Measurements from ENCODE around the gene OPRD1. TPM values are rescaled to one million over a fixed set of nuclear protein-coding genes. Genes with fewer than 3 reads are reported as not detected.
"Not testable (repeated sequence)": the region's sequence is repeated elsewhere in the genome, so short reads cannot be mapped to it uniquely, and the experiment has no call there.

OPRD1 gene
- total and polyA plus RNA-seq, 9 donors, result 0.17 to 0.45 (median 0.37) TPM

- H3K9me3 ChIP-seq (replicated peaks; ENCODE audit: control insufficient read depth, low read depth, low read length), result no peaks in the 10 kb centered on the region
- WGBS (ENCODE audit: insufficient coverage), result 22% methylated on average over 10 of the region's 12 CpGs
- DNase-seq, result no peak
- peaks cover 59% of the 10 kb centered on the region for H3K27me3 ChIP-seq (ENCODE audit: control insufficient read depth, insufficient read depth, low read length)
- H3K4me3 ChIP-seq (ENCODE audit: low read length), result no peak overlapping the region
- H3K4me1 ChIP-seq (ENCODE audit: control insufficient read depth, insufficient read depth, low read length), result peaks cover 13% of the 10 kb centered on the region
- no peak overlapping the region for H3K27ac ChIP-seq (ENCODE audit: low read length)
- no peaks in the 10 kb centered on the region for H3K36me3 ChIP-seq (ENCODE audit: control insufficient read depth, insufficient read depth, low read length)
Measured at GRCh38 chr1:28815533-28816185, 3.7 kb downstream of the OPRD1 start.

GRCh38 chr1:28817133-28817532 lies 5.2 kb downstream of the OPRD1 start:
- Histone ChIP-seq H3K4me1 (ENCODE audit: control insufficient read depth, insufficient read depth, low read length) (peaks cover 13% of the 10 kb centered on the region), H3K27me3 (ENCODE audit: control insufficient read depth, insufficient read depth, low read length) (peaks cover 46% of the 10 kb centered on the region), H3K36me3 (ENCODE audit: control insufficient read depth, insufficient read depth, low read length) (no peaks in the 10 kb centered on the region), H3K27ac (ENCODE audit: low read length) (no peak overlapping the region), H3K4me3 (ENCODE audit: low read length) (no peak overlapping the region), H3K9me3 (replicated peaks; ENCODE audit: control insufficient read depth, low read depth, low read length) (no peaks in the 10 kb centered on the region)
- no peak for DNase-seq
- 85% methylated on average over 2 of the region's 7 CpGs for WGBS (ENCODE audit: insufficient coverage)

DNA sequence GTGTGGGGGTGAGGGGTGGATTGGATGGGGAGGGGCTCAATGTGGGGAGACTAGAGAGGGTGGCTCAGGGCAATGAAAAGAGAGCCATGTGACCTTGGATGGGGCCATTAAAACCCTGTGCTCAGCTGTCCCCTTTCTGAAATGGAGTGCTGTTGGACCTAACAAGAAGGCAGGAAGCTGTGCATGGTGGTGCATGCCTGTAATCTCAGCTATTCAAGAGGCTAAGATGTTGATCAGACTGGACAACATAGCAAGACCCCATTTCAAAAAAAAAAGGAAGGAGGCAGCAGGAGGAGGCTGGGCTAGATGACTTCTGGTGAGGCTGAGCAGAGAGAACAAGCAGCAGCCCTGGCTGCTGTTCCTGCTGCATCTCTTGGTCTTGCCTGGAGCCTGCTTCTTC lies 7.0 kb downstream of the OPRD1 start:
- H3K27ac ChIP-seq (ENCODE audit: low read length), result no peak overlapping the region
- peaks cover 5% of the 10 kb centered on the region for H3K4me1 ChIP-seq (ENCODE audit: control insufficient read depth, insufficient read depth, low read length)
- H3K27me3 ChIP-seq (ENCODE audit: control insufficient read depth, insufficient read depth, low read length), result peaks cover 29% of the 10 kb centered on the region
- H3K4me3 ChIP-seq (ENCODE audit: low read length), result no peak overlapping the region
- H3K9me3 ChIP-seq (replicated peaks; ENCODE audit: control insufficient read depth, low read depth, low read length), result no peaks in the 10 kb centered on the region
- DNase-seq, result no peak
- no peaks in the 10 kb centered on the region for H3K36me3 ChIP-seq (ENCODE audit: control insufficient read depth, insufficient read depth, low read length)

DNA sequence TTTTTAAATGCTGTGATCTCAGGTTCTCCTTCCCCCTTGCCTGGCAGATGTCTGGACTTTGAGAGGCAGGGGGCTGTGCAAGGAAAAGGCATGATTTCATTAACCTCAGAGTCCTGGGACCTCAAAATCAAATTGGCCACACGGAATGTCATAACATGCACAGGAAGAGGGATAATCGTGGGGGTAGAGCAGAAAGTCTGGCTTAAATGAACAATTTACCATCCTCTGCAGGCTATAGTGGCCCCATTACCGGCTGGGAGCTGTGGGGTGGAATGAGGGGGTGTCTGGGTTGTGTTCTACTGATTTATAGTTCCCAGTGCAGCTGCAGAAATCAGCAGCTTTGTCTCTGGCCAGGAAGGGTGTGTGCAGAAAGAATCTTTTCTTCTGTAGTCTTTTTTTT lies 10.8 kb downstream of the OPRD1 start:
- DNase-seq, result no peak
- H3K4me3 ChIP-seq (ENCODE audit: low read length), result no peak overlapping the region
- no peaks in the 10 kb centered on the region for H3K27me3 ChIP-seq (ENCODE audit: control insufficient read depth, insufficient read depth, low read length)
- H3K27ac ChIP-seq (ENCODE audit: low read length), result no peak overlapping the region
- 17% methylated on average over 1 of the region's 3 CpGs for WGBS (ENCODE audit: insufficient coverage)
- H3K9me3 ChIP-seq (replicated peaks; ENCODE audit: control insufficient read depth, low read depth, low read length), result no peaks in the 10 kb centered on the region
- H3K4me1 ChIP-seq (ENCODE audit: control insufficient read depth, insufficient read depth, low read length), result no peaks in the 10 kb centered on the region
- H3K36me3 ChIP-seq (ENCODE audit: control insufficient read depth, insufficient read depth, low read length), result no peaks in the 10 kb centered on the region

GRCh38 chr1:28824061-28824460 lies 12.1 kb downstream of the OPRD1 start:
- H3K4me3 ChIP-seq (ENCODE audit: low read length); H3K9me3 ChIP-seq (replicated peaks; ENCODE audit: control insufficient read depth, low read depth, low read length); H3K36me3 ChIP-seq (ENCODE audit: control insufficient read depth, insufficient read depth, low read length); H3K27ac ChIP-seq (ENCODE audit: low read length); H3K4me1 ChIP-seq (ENCODE audit: control insufficient read depth, insufficient read depth, low read length); DNase-seq; H3K27me3 ChIP-seq (ENCODE audit: control insufficient read depth, insufficient read depth, low read length): not testable (repeated sequence)
- WGBS (ENCODE audit: insufficient coverage), result 89% methylated on average over 5 of the region's 11 CpGs

GRCh38 chr1:28828227-28828858 lies 16.4 kb downstream of the OPRD1 start:
- not testable (repeated sequence) for H3K4me3 ChIP-seq (ENCODE audit: low read length); DNase-seq; H3K27ac ChIP-seq (ENCODE audit: low read length); H3K36me3 ChIP-seq (ENCODE audit: control insufficient read depth, insufficient read depth, low read length); H3K4me1 ChIP-seq (ENCODE audit: control insufficient read depth, insufficient read depth, low read length); H3K27me3 ChIP-seq (ENCODE audit: control insufficient read depth, insufficient read depth, low read length); H3K9me3 ChIP-seq (replicated peaks; ENCODE audit: control insufficient read depth, low read depth, low read length)
- 18% methylated on average over 4 of the region's 11 CpGs for WGBS (ENCODE audit: insufficient coverage)

- DNase-seq, result no peak
- H3K9me3 ChIP-seq (replicated peaks; ENCODE audit: control insufficient read depth, low read depth, low read length), result no peaks in the 10 kb centered on the region
- H3K27me3 ChIP-seq (ENCODE audit: control insufficient read depth, insufficient read depth, low read length), result no peaks in the 10 kb centered on the region
- H3K36me3 ChIP-seq (ENCODE audit: control insufficient read depth, insufficient read depth, low read length), result no peaks in the 10 kb centered on the region
- H3K4me3 ChIP-seq (ENCODE audit: low read length), result no peak overlapping the region
- WGBS (ENCODE audit: insufficient coverage), result no CpG with 5 or more reads among the region's 2 CpGs
- H3K4me1 ChIP-seq (ENCODE audit: control insufficient read depth, insufficient read depth, low read length), result no peaks in the 10 kb centered on the region
- no peak overlapping the region for H3K27ac ChIP-seq (ENCODE audit: low read length)
Measured at GRCh38 chr1:28830814-28831213, 18.8 kb downstream of the OPRD1 start.

- no peak for DNase-seq
- Histone ChIP-seq H3K36me3 (ENCODE audit: control insufficient read depth, insufficient read depth, low read length) (no peaks in the 10 kb centered on the region), H3K27me3 (ENCODE audit: control insufficient read depth, insufficient read depth, low read length) (no peaks in the 10 kb centered on the region), H3K27ac (ENCODE audit: low read length) (no peak overlapping the region), H3K9me3 (replicated peaks; ENCODE audit: control insufficient read depth, low read depth, low read length) (no peaks in the 10 kb centered on the region), H3K4me3 (ENCODE audit: low read length) (no peak overlapping the region), H3K4me1 (ENCODE audit: control insufficient read depth, insufficient read depth, low read length) (no peaks in the 10 kb centered on the region)
- 33% methylated on average over 1 of the region's 4 CpGs for WGBS (ENCODE audit: insufficient coverage)
Measured at GRCh38 chr1:28832966-28833365, 21.0 kb downstream of the OPRD1 start.

DNA sequence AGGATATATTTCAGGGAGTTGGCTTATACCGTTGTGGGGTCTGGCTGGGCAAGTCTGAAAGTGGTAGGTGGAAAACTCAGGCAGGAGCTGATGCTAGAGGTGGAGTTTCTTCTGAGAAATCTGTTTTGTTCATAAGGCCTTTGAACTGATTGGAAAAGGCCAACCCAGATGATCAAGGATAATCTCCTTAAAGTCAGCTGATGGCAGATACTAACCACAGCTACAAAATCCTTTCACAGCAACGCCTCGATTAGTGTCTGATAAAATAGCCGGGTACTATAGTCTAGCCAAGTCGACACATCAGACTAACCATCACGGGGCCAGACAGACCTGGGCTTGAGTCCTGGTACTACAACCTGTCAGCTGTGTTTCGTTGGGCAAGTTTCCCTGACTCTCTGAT lies 21.4 kb downstream of the OPRD1 start:
- DNase-seq, result no peak
- no peaks in the 10 kb centered on the region for H3K9me3 ChIP-seq (replicated peaks; ENCODE audit: control insufficient read depth, low read depth, low read length)
- H3K27me3 ChIP-seq (ENCODE audit: control insufficient read depth, insufficient read depth, low read length), result no peaks in the 10 kb centered on the region
- WGBS (ENCODE audit: insufficient coverage), result 80% methylated on average over 6 of the region's 7 CpGs
- no peaks in the 10 kb centered on the region for H3K36me3 ChIP-seq (ENCODE audit: control insufficient read depth, insufficient read depth, low read length)
- H3K4me1 ChIP-seq (ENCODE audit: control insufficient read depth, insufficient read depth, low read length), result no peaks in the 10 kb centered on the region
- H3K4me3 ChIP-seq (ENCODE audit: low read length), result no peak overlapping the region
- no peak overlapping the region for H3K27ac ChIP-seq (ENCODE audit: low read length)

DNA sequence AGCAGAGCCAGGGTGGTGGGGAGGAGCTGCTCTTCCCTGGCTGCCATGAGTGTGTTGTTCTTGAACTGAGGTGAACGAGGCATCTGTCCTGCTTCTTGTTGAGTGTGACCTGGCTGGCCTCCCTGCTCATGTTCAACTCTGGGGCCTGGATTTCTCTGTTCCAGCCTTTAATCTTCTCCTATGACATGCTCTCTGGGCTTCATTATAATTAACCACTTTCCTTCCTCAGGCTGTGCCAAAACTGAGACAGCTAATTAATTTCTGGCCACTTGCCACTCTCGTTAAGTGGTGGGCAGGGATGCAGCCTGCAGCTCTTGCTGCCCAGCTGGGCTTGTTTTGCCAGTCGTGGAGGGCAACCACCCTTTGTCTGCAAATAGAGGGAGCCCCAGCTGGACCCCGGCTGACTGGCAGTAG lies 23.3 kb downstream of the OPRD1 start:
- 50% methylated on average over 2 of the region's 4 CpGs for WGBS (ENCODE audit: insufficient coverage)
- no peak overlapping the region for H3K4me3 ChIP-seq (ENCODE audit: low read length)
- no peak for DNase-seq
- no peaks in the 10 kb centered on the region for H3K4me1 ChIP-seq (ENCODE audit: control insufficient read depth, insufficient read depth, low read length)
- H3K27me3 ChIP-seq (ENCODE audit: control insufficient read depth, insufficient read depth, low read length), result peaks cover 9% of the 10 kb centered on the region
- no peaks in the 10 kb centered on the region for H3K36me3 ChIP-seq (ENCODE audit: control insufficient read depth, insufficient read depth, low read length)
- H3K27ac ChIP-seq (ENCODE audit: low read length), result no peak overlapping the region
- H3K9me3 ChIP-seq (replicated peaks; ENCODE audit: control insufficient read depth, low read depth, low read length), result no peaks in the 10 kb centered on the region

Measured in muscle of leg (tissue), 11 donors.